Measurements from ENCODE around the gene SENP6.
"Not testable (repeated sequence)": the region's sequence is repeated elsewhere in the genome, so short reads cannot be mapped to it uniquely, and the experiment has no call there.

SENP6 gene

DNA sequence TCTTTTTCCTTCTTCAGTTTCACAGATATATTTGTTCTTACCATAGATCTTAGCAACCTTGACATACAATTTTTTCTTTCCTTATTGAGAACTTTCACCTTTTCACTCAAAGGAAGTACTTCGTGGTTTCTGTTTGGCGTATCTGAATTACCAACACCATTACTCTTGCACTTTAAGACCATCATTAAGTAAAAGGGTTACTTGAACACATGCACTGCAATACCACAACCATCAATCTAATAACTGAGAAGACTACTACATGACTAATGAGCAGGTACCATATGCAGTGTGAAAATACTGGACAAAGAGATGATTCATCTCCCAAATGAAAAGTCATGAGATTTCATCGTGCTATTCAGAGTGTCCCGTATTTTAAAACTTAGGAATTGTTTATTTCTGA is 21.7 kb upstream of the SENP6 start:
- no peaks in the 10 kb centered on the region for H3K36me3 ChIP-seq (ENCODE audit: control insufficient read depth in 2 of 2, insufficient read depth in 2 of 2, low read length in 2 of 2)
- no peak overlapping the region for H3K9ac ChIP-seq (ENCODE audit: low read depth in 1 of 2, low read length in 2 of 2)
- H3K9me3 ChIP-seq (ENCODE audit: control insufficient read depth in 2 of 2, low read length in 2 of 2) = no peaks in the 10 kb centered on the region
- no peak overlapping the region for H3K4me3 ChIP-seq (ENCODE audit: low read length in 2 of 2)
- H3K27me3 ChIP-seq (ENCODE audit: control insufficient read depth in 2 of 2, insufficient read depth in 2 of 2, low read length in 2 of 2) = no peaks in the 10 kb centered on the region
- no peaks in the 10 kb centered on the region for H3K4me1 ChIP-seq (ENCODE audit: control insufficient read depth in 2 of 2, insufficient read depth in 2 of 2, low read length in 2 of 2)
- no peak overlapping the region for H3K27ac ChIP-seq (ENCODE audit: low read depth in 2 of 2, low read length in 2 of 2)

DNA sequence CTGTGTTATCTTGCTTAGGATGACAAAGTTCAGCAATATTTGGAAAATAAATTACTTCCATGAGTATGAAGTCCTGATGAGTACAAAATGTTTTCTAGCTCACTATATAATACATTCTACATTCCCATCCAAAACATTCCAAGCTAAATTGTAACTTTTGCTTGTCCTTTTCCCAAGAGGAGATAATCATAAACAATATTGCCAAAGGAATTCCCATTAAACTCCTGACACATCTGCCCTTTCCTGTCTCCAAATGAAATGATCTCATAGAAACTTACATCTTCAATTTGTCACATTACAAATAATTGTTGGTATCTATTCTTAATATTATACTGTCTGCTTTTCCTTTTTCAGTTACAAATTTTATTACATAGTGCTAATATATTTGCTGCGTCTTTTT is 20.4 kb upstream of the SENP6 start:
- Histone ChIP-seq H3K9ac (ENCODE audit: low read depth in 1 of 2, low read length in 2 of 2) (no peak overlapping the region), H3K4me3 (ENCODE audit: low read length in 2 of 2) (no peak overlapping the region), H3K36me3 (ENCODE audit: control insufficient read depth in 2 of 2, insufficient read depth in 2 of 2, low read length in 2 of 2) (no peaks in the 10 kb centered on the region), H3K27ac (ENCODE audit: low read depth in 2 of 2, low read length in 2 of 2) (no peak overlapping the region), H3K4me1 (ENCODE audit: control insufficient read depth in 2 of 2, insufficient read depth in 2 of 2, low read length in 2 of 2) (no peaks in the 10 kb centered on the region), H3K9me3 (ENCODE audit: control insufficient read depth in 2 of 2, low read length in 2 of 2) (no peaks in the 10 kb centered on the region), H3K27me3 (ENCODE audit: control insufficient read depth in 2 of 2, insufficient read depth in 2 of 2, low read length in 2 of 2) (no peaks in the 10 kb centered on the region)

DNA sequence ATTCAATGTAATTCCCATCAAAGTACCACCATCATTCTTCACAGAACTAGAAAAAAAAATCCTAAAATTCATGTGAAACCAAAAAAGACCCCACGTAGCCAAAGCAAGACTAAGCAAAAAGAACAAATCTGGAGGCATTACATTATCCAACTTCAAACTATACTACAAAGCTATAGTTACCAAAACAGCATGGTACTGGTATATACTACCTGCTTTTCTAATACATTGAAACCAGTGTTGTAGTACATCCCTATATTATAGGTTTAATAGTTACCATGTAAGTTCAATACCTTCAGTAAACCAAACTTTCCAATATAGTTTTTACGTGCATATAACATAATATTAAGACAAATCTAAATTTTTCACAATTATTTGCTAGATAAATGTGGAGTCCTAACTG is 17.1 kb upstream of the SENP6 start:
- not testable (repeated sequence) for H3K9ac ChIP-seq (ENCODE audit: low read depth in 1 of 2, low read length in 2 of 2); H3K27ac ChIP-seq (ENCODE audit: low read depth in 2 of 2, low read length in 2 of 2); H3K27me3 ChIP-seq (ENCODE audit: control insufficient read depth in 2 of 2, insufficient read depth in 2 of 2, low read length in 2 of 2); H3K4me3 ChIP-seq (ENCODE audit: low read length in 2 of 2); H3K4me1 ChIP-seq (ENCODE audit: control insufficient read depth in 2 of 2, insufficient read depth in 2 of 2, low read length in 2 of 2); H3K9me3 ChIP-seq (ENCODE audit: control insufficient read depth in 2 of 2, low read length in 2 of 2); H3K36me3 ChIP-seq (ENCODE audit: control insufficient read depth in 2 of 2, insufficient read depth in 2 of 2, low read length in 2 of 2)

DNA sequence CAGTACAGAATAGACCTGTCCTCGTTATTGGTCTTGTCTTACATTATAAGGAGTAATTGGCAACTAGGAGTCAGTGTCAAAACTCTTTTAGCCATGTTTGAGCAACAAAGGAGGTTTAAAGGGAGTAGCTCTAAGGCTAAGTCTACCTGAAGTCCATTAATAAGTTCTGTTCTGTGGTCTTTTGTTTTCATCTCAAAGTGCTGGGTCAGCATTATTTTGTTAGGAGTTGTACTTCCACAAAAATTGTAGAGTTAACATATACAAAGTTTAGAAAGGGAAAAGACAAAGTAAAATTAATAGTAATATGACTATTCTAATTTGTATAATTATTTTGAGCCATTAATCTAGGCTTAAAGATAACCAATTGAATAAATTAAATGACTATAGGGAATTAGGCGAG is 12.7 kb upstream of the SENP6 start:
- H3K9me3 ChIP-seq (ENCODE audit: control insufficient read depth in 2 of 2, low read length in 2 of 2) = no peaks in the 10 kb centered on the region
- no peaks in the 10 kb centered on the region for H3K27me3 ChIP-seq (ENCODE audit: control insufficient read depth in 2 of 2, insufficient read depth in 2 of 2, low read length in 2 of 2)
- no peak overlapping the region for H3K4me3 ChIP-seq (ENCODE audit: low read length in 2 of 2)
- H3K4me1 ChIP-seq (ENCODE audit: control insufficient read depth in 2 of 2, insufficient read depth in 2 of 2, low read length in 2 of 2) = no peaks in the 10 kb centered on the region
- H3K36me3 ChIP-seq (ENCODE audit: control insufficient read depth in 2 of 2, insufficient read depth in 2 of 2, low read length in 2 of 2) = no peaks in the 10 kb centered on the region
- no peak overlapping the region for H3K27ac ChIP-seq (ENCODE audit: low read depth in 2 of 2, low read length in 2 of 2)
- H3K9ac ChIP-seq (ENCODE audit: low read depth in 1 of 2, low read length in 2 of 2) = no peak overlapping the region

DNA sequence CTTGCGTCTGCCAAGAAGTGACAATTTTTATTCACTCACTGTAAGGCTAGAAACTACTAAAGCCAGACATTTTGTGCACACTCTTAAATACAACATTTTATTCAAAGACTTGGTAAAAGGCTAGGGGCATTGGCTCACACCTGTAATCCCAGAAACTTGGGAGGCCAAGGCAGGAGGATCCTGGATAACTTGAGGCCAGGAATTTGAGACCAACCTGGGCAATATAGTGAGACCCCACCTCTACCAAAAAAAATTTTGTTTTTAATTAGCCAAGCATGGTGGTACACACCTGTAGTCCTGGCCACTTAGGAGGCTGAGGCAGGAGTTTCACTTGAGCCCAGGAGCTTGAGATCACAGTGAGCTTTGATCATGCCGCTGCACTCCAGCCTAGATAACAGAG is 11.3 kb upstream of the SENP6 start:
- no peaks in the 10 kb centered on the region for H3K4me1 ChIP-seq (ENCODE audit: control insufficient read depth in 2 of 2, insufficient read depth in 2 of 2, low read length in 2 of 2)
- no peaks in the 10 kb centered on the region for H3K9me3 ChIP-seq (ENCODE audit: control insufficient read depth in 2 of 2, low read length in 2 of 2)
- no peak overlapping the region for H3K4me3 ChIP-seq (ENCODE audit: low read length in 2 of 2)
- no peaks in the 10 kb centered on the region for H3K27me3 ChIP-seq (ENCODE audit: control insufficient read depth in 2 of 2, insufficient read depth in 2 of 2, low read length in 2 of 2)
- H3K27ac ChIP-seq (ENCODE audit: low read depth in 2 of 2, low read length in 2 of 2) = no peak overlapping the region
- no peaks in the 10 kb centered on the region for H3K36me3 ChIP-seq (ENCODE audit: control insufficient read depth in 2 of 2, insufficient read depth in 2 of 2, low read length in 2 of 2)
- H3K9ac ChIP-seq (ENCODE audit: low read depth in 1 of 2, low read length in 2 of 2) = no peak overlapping the region

DNA sequence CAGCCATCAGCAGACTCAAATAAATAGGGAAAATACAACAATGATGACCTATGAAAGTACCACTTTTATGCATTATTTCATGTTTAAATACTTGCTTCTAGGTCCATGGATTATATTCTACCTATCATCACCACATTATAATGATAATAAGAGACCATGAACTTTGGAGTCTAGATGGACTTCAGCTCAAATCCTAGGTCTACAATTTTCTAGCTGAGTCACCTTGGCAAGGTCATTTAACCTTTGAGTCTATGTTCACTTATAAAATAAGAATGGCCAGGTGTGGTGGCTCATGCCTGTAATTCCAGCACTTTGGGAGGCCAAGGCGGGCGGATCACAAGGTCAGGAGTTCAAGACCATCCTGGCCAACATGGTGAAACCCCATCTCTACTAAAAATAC is 5.3 kb upstream of the SENP6 start:
- H3K9me3 ChIP-seq (ENCODE audit: control insufficient read depth in 2 of 2, low read length in 2 of 2); H3K27me3 ChIP-seq (ENCODE audit: control insufficient read depth in 2 of 2, insufficient read depth in 2 of 2, low read length in 2 of 2); H3K27ac ChIP-seq (ENCODE audit: low read depth in 2 of 2, low read length in 2 of 2); H3K9ac ChIP-seq (ENCODE audit: low read depth in 1 of 2, low read length in 2 of 2); H3K4me1 ChIP-seq (ENCODE audit: control insufficient read depth in 2 of 2, insufficient read depth in 2 of 2, low read length in 2 of 2); H3K4me3 ChIP-seq (ENCODE audit: low read length in 2 of 2); H3K36me3 ChIP-seq (ENCODE audit: control insufficient read depth in 2 of 2, insufficient read depth in 2 of 2, low read length in 2 of 2): not testable (repeated sequence)

DNA sequence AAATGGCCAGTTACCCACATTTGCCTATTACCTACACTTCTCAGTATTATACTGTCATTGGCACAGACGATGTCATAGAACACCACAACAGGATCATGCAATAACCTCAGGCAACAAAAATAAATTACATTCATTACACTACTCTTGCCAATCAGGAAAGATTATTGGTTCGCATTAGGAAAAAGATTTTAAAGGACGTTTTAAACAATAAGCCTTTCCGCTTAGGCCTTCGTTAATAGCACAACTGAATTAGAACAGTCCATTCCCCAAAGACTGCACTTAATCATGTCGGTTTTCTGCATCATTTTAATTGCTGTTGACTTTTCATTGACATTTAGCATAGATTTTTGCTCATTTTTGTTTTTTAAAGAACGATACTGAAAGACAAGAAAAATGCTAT is 912 bp upstream of the SENP6 start:
- Histone ChIP-seq H3K4me1 (ENCODE audit: control insufficient read depth in 2 of 2, insufficient read depth in 2 of 2, low read length in 2 of 2) (peaks cover 9 to 15% of the 10 kb centered on the region in 2 donors), H3K27me3 (ENCODE audit: control insufficient read depth in 2 of 2, insufficient read depth in 2 of 2, low read length in 2 of 2) (no peaks in the 10 kb centered on the region), H3K4me3 (ENCODE audit: low read length in 2 of 2) (peak overlapping the region; percentile 41 to 84), H3K9ac (ENCODE audit: low read depth in 1 of 2, low read length in 2 of 2) (no peak overlapping the region), H3K36me3 (ENCODE audit: control insufficient read depth in 2 of 2, insufficient read depth in 2 of 2, low read length in 2 of 2) (no peaks in the 10 kb centered on the region), H3K9me3 (ENCODE audit: control insufficient read depth in 2 of 2, low read length in 2 of 2) (no peaks in the 10 kb centered on the region), H3K27ac (ENCODE audit: low read depth in 2 of 2, low read length in 2 of 2) (peak overlapping the region in 1 of 2 donors; percentile 98)

DNA sequence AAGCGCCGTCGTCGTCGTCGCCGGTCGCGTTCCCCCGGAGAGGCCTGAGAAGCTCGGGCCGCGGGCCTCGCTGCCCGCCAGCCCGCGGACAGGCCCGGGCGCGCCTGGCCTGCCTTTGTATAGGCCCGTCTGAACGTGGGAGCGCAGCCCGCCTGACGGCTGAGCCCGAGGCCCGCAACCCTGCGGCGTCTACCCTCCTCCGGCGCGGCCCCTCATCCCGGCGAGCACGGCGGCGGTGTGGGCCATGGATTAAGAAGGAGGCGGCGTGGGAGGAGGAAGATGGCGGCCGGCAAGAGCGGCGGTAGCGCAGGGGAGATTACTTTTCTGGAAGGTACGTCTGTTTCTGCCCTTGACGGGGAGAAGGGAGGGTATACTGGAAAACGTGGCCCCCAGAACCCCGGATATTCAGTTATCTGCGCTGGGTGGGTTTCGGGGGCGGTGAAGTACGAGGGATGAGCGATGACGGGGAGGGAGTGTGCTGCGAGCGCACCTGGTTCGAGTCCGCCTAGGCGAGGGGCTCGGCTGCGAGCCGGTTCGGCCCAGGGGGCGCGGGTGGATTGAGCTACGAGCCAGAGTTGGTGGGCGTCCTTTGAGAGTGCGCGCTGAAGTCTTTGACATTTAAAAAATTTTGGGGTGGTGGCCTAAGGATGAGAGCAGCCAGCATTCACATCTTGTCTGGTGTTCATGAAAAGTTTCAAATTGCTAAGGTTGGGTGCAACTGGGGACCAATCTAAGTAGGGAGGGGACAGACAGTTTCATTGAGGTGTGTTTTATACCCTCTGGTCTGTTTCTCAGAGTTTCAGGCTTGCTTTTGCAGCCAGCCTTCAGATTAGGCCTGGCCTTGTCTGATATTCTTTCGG is 796 bp downstream of the SENP6 start:
- no peaks in the 10 kb centered on the region for H3K36me3 ChIP-seq (ENCODE audit: control insufficient read depth in 2 of 2, insufficient read depth in 2 of 2, low read length in 2 of 2)
- peak overlapping the region; percentile 84 to 96 for H3K4me3 ChIP-seq (ENCODE audit: low read length in 2 of 2)
- H3K4me1 ChIP-seq (ENCODE audit: control insufficient read depth in 2 of 2, insufficient read depth in 2 of 2, low read length in 2 of 2) = peaks cover 14 to 20% of the 10 kb centered on the region in 2 donors
- peak overlapping the region; percentile 97 to 98 for H3K27ac ChIP-seq (ENCODE audit: low read depth in 2 of 2, low read length in 2 of 2)
- H3K9ac ChIP-seq (ENCODE audit: low read depth in 1 of 2, low read length in 2 of 2) = peak overlapping the region; percentile 92 to 99
- H3K9me3 ChIP-seq (ENCODE audit: control insufficient read depth in 2 of 2, low read length in 2 of 2) = no peaks in the 10 kb centered on the region
- H3K27me3 ChIP-seq (ENCODE audit: control insufficient read depth in 2 of 2, insufficient read depth in 2 of 2, low read length in 2 of 2) = no peaks in the 10 kb centered on the region

DNA sequence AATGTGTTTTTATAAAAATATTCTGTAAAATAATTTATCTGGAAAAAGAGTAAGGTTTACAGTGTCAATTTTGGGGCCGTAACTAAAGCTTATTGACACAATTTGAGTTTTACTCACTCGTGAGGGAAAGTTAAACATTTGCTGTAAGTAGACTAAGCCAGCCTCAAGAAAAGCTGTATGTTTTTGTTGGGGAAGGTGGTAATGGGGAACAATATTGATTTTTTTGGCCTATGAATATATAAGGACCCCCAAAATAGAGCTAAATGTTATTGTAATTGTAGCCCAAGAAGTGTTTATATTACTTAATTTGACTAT is 1.4 kb downstream of the SENP6 start:
- peak overlapping the region; percentile 92 to 99 for H3K9ac ChIP-seq (ENCODE audit: low read depth in 1 of 2, low read length in 2 of 2)
- H3K4me1 ChIP-seq (ENCODE audit: control insufficient read depth in 2 of 2, insufficient read depth in 2 of 2, low read length in 2 of 2) = peaks cover 14 to 23% of the 10 kb centered on the region in 2 donors
- H3K9me3 ChIP-seq (ENCODE audit: control insufficient read depth in 2 of 2, low read length in 2 of 2) = no peaks in the 10 kb centered on the region
- H3K27me3 ChIP-seq (ENCODE audit: control insufficient read depth in 2 of 2, insufficient read depth in 2 of 2, low read length in 2 of 2) = no peaks in the 10 kb centered on the region
- H3K36me3 ChIP-seq (ENCODE audit: control insufficient read depth in 2 of 2, insufficient read depth in 2 of 2, low read length in 2 of 2) = no peaks in the 10 kb centered on the region
- peak overlapping the region; percentile 84 to 96 for H3K4me3 ChIP-seq (ENCODE audit: low read length in 2 of 2)
- H3K27ac ChIP-seq (ENCODE audit: low read depth in 2 of 2, low read length in 2 of 2) = peak overlapping the region; percentile 97 to 98

DNA sequence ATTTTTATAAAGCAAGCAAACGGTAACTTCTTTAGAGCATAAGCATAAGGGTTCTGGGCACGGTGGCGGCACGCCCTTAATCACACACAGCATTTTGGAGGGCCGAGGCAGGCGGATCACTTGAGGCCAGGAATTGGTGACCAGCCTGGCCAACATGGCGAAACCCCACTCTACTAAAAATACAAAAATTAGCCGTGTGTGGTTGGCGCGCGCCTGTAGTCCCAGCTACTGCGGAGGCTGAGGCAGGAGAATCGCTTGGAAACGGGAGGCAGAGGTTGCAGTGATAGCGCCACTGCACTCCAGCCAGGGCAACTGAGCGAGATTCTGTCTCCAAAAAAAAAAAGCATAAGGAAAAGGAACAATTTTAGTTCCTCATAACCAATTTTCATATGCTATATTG is 2.6 kb downstream of the SENP6 start:
- Histone ChIP-seq H3K9ac (ENCODE audit: low read depth in 1 of 2, low read length in 2 of 2) (no peak overlapping the region), H3K4me1 (ENCODE audit: control insufficient read depth in 2 of 2, insufficient read depth in 2 of 2, low read length in 2 of 2) (peaks cover 14 to 20% of the 10 kb centered on the region in 2 donors), H3K27me3 (ENCODE audit: control insufficient read depth in 2 of 2, insufficient read depth in 2 of 2, low read length in 2 of 2) (no peaks in the 10 kb centered on the region), H3K4me3 (ENCODE audit: low read length in 2 of 2) (peak overlapping the region; percentile 84 to 96), H3K9me3 (ENCODE audit: control insufficient read depth in 2 of 2, low read length in 2 of 2) (no peaks in the 10 kb centered on the region), H3K27ac (ENCODE audit: low read depth in 2 of 2, low read length in 2 of 2) (no peak overlapping the region), H3K36me3 (ENCODE audit: control insufficient read depth in 2 of 2, insufficient read depth in 2 of 2, low read length in 2 of 2) (no peaks in the 10 kb centered on the region)

All from mucosa of rectum (tissue), 2 donors.